NCI-H2196 treated with DMSO at 0.1 percent for 48 hours (cell line): ENCODE measurements around the gene SLC2A14.
"Not testable (repeated sequence)": the region's sequence is repeated elsewhere in the genome, so short reads cannot be mapped to it uniquely, and the experiment has no call there.

Experiments used
- DNase-seq: peaks from one replicate; lab custom pipeline; 2025; ENCODE audit not compliant: unreplicated experiment; lab: John Stamatoyannopoulos, UW

Gene SLC2A14

GRCh38 chr12:7872566-7873319 lies at the start of gene SLC2A14:
TSS of gene SLC2A14 (minus strand) at chr12:7872915. CDS start at chr12:7869880, 3,035 bp downstream.
- no peak for DNase-seq

- not testable (repeated sequence) for DNase-seq
These were observed 48.5 kb upstream of the SLC2A14 start for GRCh38 chr12:7921181-7921580.

GRCh38 chr12:7918268-7918590 lies 45.5 kb upstream of the SLC2A14 start:
- not testable (repeated sequence) for DNase-seq

GRCh38 chr12:7917392-7918267 lies 44.9 kb upstream of the SLC2A14 start:
- DNase-seq = no peak

GRCh38 chr12:7916936-7917335 lies 44.2 kb upstream of the SLC2A14 start:
- no peak for DNase-seq

GRCh38 chr12:7915661-7916403 lies 43.1 kb upstream of the SLC2A14 start:
- no peak for DNase-seq

GRCh38 chr12:7910106-7910505 lies 37.4 kb upstream of the SLC2A14 start:
- not testable (repeated sequence) for DNase-seq

GRCh38 chr12:7907009-7907408 lies 34.3 kb upstream of the SLC2A14 start:
- peak; percentile 7 for DNase-seq

GRCh38 chr12:7906303-7906702 lies 33.6 kb upstream of the SLC2A14 start:
- DNase-seq = not testable (repeated sequence)

GRCh38 chr12:7905600-7906125 lies 32.9 kb upstream of the SLC2A14 start:
- not testable (repeated sequence) for DNase-seq

- DNase-seq = no peak
These were observed 32.4 kb upstream of the SLC2A14 start for GRCh38 chr12:7905071-7905470.

- not testable (repeated sequence) for DNase-seq
These were observed 29.7 kb upstream of the SLC2A14 start for GRCh38 chr12:7902416-7902815.

GRCh38 chr12:7899755-7900154 lies 27.0 kb upstream of the SLC2A14 start:
- no peak for DNase-seq

- not testable (repeated sequence) for DNase-seq
These were observed 24.0 kb upstream of the SLC2A14 start for GRCh38 chr12:7896726-7897125.

GRCh38 chr12:7892186-7892980 lies 19.7 kb upstream of the SLC2A14 start:
- no peak for DNase-seq

GRCh38 chr12:7884689-7885088 lies 12.0 kb upstream of the SLC2A14 start:
- no peak for DNase-seq

GRCh38 chr12:7881736-7882120 lies 9.0 kb upstream of the SLC2A14 start:
- not testable (repeated sequence) for DNase-seq

- not testable (repeated sequence) for DNase-seq
These were observed 8.4 kb upstream of the SLC2A14 start for GRCh38 chr12:7880952-7881735.

GRCh38 chr12:7879246-7879645 lies 6.5 kb upstream of the SLC2A14 start:
- DNase-seq = no peak

GRCh38 chr12:7877420-7877819 lies 4.7 kb upstream of the SLC2A14 start:
- no peak for DNase-seq
